DOHH2 (cell line): ENCODE data around the gene OTOA.
"Not testable (repeated sequence)": the region's sequence is repeated elsewhere in the genome, so short reads cannot be mapped to it uniquely, and the experiment has no call there.

Experiments used
- EZH2phosphoT487 ChIP-seq: fragments of 200-600 bp; sonication (generic); IDR thresholded peaks from 2 replicates; pipeline ENCODE4 v1.6.1; 2017; ENCODE audit warnings: borderline replicate concordance, mild to moderate bottlenecking, antibody characterized with exemption, low read length, moderate library complexity, mixed read lengths
- TF ChIP-seq, protein P1 (sequence below): fragments of 200-600 bp; sonication (generic); IDR thresholded peaks from one replicate; pipeline ENCODE4 v1.5.1; 2014; ENCODE audit warnings: antibody characterized with exemption, mild to moderate bottlenecking, low read depth, low read length; ENCODE audit not compliant: poor library complexity, severe bottlenecking

DNA sequence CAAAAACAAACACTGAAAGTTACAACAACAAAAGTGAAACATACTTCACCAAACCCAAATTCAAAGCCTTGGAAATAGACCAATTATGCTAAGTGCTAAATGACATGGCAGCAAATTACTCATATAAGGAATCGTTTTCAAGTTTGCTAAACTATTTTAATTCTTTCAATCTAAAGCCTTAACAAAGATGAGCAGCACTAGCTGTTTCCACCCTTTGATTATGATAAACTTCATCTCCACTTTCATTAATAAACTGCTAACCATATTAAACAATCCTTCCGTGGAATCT lies 138.6 kb downstream of the OTOA start:
- TF ChIP-seq, protein P1, sequence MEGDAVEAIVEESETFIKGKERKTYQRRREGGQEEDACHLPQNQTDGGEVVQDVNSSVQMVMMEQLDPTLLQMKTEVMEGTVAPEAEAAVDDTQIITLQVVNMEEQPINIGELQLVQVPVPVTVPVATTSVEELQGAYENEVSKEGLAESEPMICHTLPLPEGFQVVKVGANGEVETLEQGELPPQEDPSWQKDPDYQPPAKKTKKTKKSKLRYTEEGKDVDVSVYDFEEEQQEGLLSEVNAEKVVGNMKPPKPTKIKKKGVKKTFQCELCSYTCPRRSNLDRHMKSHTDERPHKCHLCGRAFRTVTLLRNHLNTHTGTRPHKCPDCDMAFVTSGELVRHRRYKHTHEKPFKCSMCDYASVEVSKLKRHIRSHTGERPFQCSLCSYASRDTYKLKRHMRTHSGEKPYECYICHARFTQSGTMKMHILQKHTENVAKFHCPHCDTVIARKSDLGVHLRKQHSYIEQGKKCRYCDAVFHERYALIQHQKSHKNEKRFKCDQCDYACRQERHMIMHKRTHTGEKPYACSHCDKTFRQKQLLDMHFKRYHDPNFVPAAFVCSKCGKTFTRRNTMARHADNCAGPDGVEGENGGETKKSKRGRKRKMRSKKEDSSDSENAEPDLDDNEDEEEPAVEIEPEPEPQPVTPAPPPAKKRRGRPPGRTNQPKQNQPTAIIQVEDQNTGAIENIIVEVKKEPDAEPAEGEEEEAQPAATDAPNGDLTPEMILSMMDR = not testable (repeated sequence)
- not testable (repeated sequence) for TF ChIP-seq EZH2phosphoT487
